HG03025 (cell line): ENCODE results near the gene PPFIA2.
"Not testable (repeated sequence)": the region's sequence is repeated elsewhere in the genome, so short reads cannot be mapped to it uniquely, and the experiment has no call there.

ENCODE experiments used
- ATAC-seq: cut with Tn5 transposase; IDR thresholded peaks from one replicate; pipeline ENCODE4 v1.9.1; 2021; ENCODE audit warnings: mild to moderate bottlenecking, moderate library complexity; ENCODE audit not compliant: unreplicated experiment, low FRiP score

Gene PPFIA2

GRCh38 chr12:81670759-81671158 lies 88.4 kb downstream of the PPFIA2 start:
- ATAC-seq, result no peak

GRCh38 chr12:81668475-81668874 lies 90.7 kb downstream of the PPFIA2 start:
- peak; percentile 68 for ATAC-seq

GRCh38 chr12:81659310-81659709 lies 99.8 kb downstream of the PPFIA2 start:
- not testable (repeated sequence) for ATAC-seq

- ATAC-seq, result no peak
Observed at GRCh38 chr12:81644503-81644902, 114.6 kb downstream of the PPFIA2 start.

- no peak for ATAC-seq
Observed at GRCh38 chr12:81639196-81639595, 120.0 kb downstream of the PPFIA2 start.

- no peak for ATAC-seq
Observed at GRCh38 chr12:81633127-81633526, 126.0 kb downstream of the PPFIA2 start.

GRCh38 chr12:81627336-81628189 lies 131.6 kb downstream of the PPFIA2 start:
- ATAC-seq, result no peak

GRCh38 chr12:81626406-81626805 lies 132.7 kb downstream of the PPFIA2 start:
- ATAC-seq, result no peak

- no peak for ATAC-seq
Observed at GRCh38 chr12:81617915-81618314, 141.2 kb downstream of the PPFIA2 start.

- no peak for ATAC-seq
Observed at GRCh38 chr12:81615026-81615588, 144.0 kb downstream of the PPFIA2 start.

- peak; percentile 86 for ATAC-seq
Observed at GRCh38 chr12:81610955-81611889, 147.9 kb downstream of the PPFIA2 start.

- no peak for ATAC-seq
Observed at GRCh38 chr12:81597928-81598604, 161.1 kb downstream of the PPFIA2 start.

- ATAC-seq, result no peak
Observed at GRCh38 chr12:81596558-81596957, 162.6 kb downstream of the PPFIA2 start.

GRCh38 chr12:81591256-81591655 lies 167.9 kb downstream of the PPFIA2 start:
- ATAC-seq, result no peak

GRCh38 chr12:81590703-81591102 lies 168.4 kb downstream of the PPFIA2 start:
- ATAC-seq, result not testable (repeated sequence)

- no peak for ATAC-seq
Observed at GRCh38 chr12:81588235-81589008, 170.7 kb downstream of the PPFIA2 start.

- no peak for ATAC-seq
Observed at GRCh38 chr12:81585787-81586186, 173.4 kb downstream of the PPFIA2 start.

GRCh38 chr12:81573228-81573627 lies 185.9 kb downstream of the PPFIA2 start:
- ATAC-seq, result no peak

- no peak for ATAC-seq
Observed at GRCh38 chr12:81572411-81572810, 186.7 kb downstream of the PPFIA2 start.

GRCh38 chr12:81570234-81570633 lies 188.9 kb downstream of the PPFIA2 start:
- ATAC-seq, result no peak
